Brain microvascular endothelial cell (primary cell): ENCODE data around the gene LRRC15.

Source experiments
- DNase-seq: peaks from one replicate; pipeline ENCODE4 v3.0.0-alpha.2; 2020
- H3K27ac ChIP-seq: fragments of 250-450 bp; sonication (Bioruptor Pico); 2 replicates; pipeline ENCODE4 v1.5.1; 2020; ENCODE audit warnings: mild to moderate bottlenecking, moderate library complexity
- H3K27me3 ChIP-seq: fragments of 250-450 bp; sonication (Bioruptor Pico); replicated peaks from 2 replicates; pipeline ENCODE4 v1.5.1; 2020; ENCODE audit warnings: mild to moderate bottlenecking
- H3K36me3 ChIP-seq: fragments of 250-450 bp; sonication (Bioruptor Pico); replicated peaks from 2 replicates; pipeline ENCODE4 v1.5.1; 2020; ENCODE audit warnings: mild to moderate bottlenecking
- H3K4me3 ChIP-seq: 2 replicates; pipeline ENCODE4 v1.5.1; 2011; ENCODE audit warnings: low read depth, mild to moderate bottlenecking, control low read depth, low read length, moderate library complexity
- in situ Hi-C: cut with HindIII; loops from 2 replicates; pipeline ENCODE4 v1.10.0; 2017; ENCODE audit warnings: low sequenced_read_pairs, low pct_ligation_motif_present
- TF ChIP-seq, protein P1 (sequence below): IDR thresholded peaks from 2 replicates; pipeline ENCODE4 v1.5.1; 2011; ENCODE audit warnings: low read depth, mild to moderate bottlenecking, moderate library complexity, low read length, control low read depth, inconsistent platforms; ENCODE audit errors: missing control alignments

LRRC15 gene

DNA sequence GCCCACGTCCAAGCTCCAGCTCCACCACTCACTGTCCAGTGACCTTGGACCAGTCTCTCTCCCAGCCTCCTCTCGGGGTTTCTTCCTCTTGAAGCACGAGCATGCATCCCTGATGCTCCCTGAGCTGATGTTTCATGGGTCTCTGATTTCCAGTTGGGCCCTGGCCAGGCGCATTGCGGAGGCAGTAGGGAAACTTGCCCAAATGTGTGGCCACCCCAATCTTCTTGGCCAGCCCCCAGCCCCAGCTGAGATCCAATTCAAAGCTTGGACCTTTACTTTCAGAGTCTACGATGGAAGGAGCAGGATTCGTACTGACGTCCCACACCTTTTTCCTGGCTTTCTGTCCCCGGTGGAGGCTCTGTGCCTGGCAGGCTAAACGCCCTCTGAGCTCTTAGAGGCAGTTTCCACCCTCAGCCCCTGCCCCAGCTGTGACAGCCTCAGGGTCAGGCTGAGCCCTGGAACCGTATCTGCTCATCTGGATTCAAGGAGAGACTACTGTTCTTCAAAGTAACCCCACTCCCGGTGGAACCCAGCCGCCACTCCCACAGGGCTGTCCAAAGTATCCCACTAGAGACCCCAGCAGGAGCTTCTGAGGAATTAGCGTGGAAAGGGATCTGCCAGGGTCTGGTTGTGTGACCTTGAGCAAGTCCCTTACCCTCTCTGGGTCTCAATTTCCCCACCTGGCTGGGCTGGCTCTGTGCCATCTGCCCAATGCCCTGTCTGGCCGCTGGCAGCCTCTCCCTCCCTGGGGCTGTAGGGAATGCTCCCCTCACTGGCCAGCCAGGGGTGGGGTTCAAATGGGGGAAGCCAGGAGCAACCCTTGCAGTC is 55.8 kb downstream of the LRRC15 start:
- Histone ChIP-seq H3K27me3 (peaks cover 82% of the 10 kb centered on the region), H3K27ac (no peak overlapping the region), H3K36me3 (no peaks in the 10 kb centered on the region), H3K4me3 (no peak overlapping the region)
- in situ Hi-C loops: loop anchor here (25.0 kb wide), 1 partner anchor 551 kb away; no protein-coding TSS in a partner anchor
- TF ChIP-seq, protein P1, sequence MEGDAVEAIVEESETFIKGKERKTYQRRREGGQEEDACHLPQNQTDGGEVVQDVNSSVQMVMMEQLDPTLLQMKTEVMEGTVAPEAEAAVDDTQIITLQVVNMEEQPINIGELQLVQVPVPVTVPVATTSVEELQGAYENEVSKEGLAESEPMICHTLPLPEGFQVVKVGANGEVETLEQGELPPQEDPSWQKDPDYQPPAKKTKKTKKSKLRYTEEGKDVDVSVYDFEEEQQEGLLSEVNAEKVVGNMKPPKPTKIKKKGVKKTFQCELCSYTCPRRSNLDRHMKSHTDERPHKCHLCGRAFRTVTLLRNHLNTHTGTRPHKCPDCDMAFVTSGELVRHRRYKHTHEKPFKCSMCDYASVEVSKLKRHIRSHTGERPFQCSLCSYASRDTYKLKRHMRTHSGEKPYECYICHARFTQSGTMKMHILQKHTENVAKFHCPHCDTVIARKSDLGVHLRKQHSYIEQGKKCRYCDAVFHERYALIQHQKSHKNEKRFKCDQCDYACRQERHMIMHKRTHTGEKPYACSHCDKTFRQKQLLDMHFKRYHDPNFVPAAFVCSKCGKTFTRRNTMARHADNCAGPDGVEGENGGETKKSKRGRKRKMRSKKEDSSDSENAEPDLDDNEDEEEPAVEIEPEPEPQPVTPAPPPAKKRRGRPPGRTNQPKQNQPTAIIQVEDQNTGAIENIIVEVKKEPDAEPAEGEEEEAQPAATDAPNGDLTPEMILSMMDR: peak; percentile 45
- no peak for DNase-seq

DNA sequence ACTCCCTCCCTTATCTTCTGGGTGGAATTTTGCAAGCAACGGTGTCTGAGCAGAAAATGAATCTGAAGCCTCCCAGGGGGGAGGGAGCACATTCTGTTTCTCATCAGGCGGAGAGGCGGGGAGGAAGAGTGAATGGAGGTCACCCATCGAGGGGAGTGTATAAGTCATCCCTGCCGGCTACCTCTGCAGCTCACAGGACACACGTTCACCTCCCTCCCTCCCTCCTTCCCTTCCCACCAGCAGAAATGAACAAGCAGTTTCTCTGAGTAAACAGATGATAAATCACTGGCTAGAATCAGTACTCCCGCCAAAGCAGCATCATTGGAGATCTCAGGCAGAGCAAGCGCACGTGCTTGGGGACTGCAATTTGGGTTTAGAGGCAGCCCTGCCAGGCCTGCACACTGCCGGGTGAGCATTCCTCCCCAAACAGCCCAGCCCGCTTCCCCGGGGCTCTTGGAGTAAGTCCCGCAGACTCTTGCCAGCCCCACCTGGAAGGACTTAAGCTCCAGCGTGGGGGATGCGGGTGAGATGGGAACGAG is 56.7 kb downstream of the LRRC15 start:
- H3K36me3 ChIP-seq: no peaks in the 10 kb centered on the region
- peaks cover 79% of the 10 kb centered on the region for H3K27me3 ChIP-seq
- no peak overlapping the region for H3K27ac ChIP-seq
- in situ Hi-C loops: loop anchor here (25.0 kb wide), 1 partner anchor 551 kb away; no protein-coding TSS in a partner anchor
- no peak for DNase-seq
- TF ChIP-seq, protein P1: no peak
- H3K4me3 ChIP-seq: no peak overlapping the region

DNA sequence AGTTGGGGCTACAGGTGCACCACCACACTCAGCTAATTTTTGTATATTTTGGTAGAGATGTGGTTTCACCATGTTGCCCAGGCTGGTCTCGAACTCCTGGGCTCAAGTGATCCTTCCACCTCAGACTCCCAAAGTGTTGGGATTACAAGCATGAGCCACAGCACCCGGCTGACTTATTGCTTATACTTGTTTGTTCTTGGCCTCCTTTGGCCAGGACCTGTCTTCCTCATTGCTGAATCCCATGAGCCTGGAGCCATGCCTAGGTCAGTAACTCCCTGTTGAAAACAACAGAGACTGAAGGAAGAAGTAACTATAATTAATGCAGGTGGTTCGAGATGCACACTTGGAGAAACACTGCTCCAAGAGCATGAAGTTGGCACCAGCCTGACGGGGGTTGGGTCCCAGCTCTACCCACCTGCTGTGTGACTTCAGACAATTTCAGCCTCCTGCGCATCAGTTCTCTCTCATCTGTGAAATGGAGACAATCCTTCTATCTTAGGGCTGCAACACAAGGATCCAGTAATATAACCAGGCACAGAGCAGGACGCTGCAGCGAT is 57.3 kb downstream of the LRRC15 start:
- H3K36me3 ChIP-seq: no peaks in the 10 kb centered on the region
- no peak overlapping the region for H3K4me3 ChIP-seq
- in situ Hi-C loops: loop anchor here (25.0 kb wide), 1 partner anchor 550 kb away; no protein-coding TSS in a partner anchor
- no peak overlapping the region for H3K27ac ChIP-seq
- no peak for DNase-seq
- H3K27me3 ChIP-seq: peaks cover 76% of the 10 kb centered on the region
- TF ChIP-seq, protein P1: no peak

DNA sequence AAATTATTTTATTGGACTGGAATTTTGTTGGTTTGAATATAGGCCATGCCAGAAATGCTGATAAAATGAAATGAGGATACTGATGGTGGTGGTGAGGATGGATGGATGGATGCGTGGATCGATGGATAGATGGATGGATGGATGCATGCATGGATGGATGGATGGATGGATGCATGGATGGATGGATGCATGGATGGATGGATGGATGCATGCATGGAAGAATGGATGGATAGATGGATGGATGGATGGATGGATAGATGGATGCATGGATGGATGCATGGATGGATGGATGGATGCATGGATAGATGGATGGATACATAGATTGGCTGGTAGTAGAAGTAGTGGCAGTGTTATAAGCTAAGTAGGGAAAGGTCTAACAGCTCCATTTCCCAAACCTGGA is 58.5 kb downstream of the LRRC15 start:
- in situ Hi-C loops: loop anchor here (25.0 kb wide), 1 partner anchor 549 kb away; no protein-coding TSS in a partner anchor
- H3K36me3 ChIP-seq: no peaks in the 10 kb centered on the region
- TF ChIP-seq, protein P1: no peak
- no peak overlapping the region for H3K4me3 ChIP-seq
- no peak for DNase-seq
- peaks cover 74% of the 10 kb centered on the region for H3K27me3 ChIP-seq
- H3K27ac ChIP-seq: no peak overlapping the region

DNA sequence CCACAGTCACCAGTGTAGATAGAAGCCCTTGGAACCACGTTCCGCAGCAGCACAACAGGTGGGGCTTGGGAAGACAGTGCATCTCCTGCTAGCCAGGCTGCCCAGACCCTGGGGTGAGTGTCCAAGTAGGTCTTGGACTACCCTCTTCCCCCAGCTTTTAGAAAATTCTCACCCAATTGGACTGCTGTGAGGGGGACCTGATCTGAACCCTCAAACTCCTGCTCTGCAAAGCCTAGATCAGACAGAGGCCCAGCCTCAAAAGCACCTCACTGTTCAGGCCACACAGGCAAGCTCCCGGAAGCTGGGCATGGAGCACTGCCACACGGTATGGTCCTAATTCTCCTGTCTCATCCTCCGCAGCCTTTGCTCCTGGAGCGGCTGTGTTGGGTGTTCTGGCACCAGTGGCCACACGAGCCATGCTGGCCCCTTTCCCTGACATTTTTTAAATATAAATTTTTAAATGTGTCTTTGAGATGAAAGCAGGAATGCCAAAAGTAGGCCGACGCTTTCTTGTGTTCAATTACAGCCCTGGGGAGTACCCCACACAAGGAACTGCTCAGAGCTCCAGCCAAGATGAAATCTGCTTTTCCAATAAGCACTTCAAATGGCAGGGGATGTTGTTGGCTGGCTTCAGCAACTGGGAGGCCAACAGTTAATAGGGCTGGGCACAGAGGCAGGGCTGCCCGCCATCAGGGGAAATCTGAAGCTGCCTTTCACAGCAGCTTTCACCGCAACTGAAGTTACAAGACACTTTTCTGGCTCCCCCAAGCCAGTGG is 59.3 kb downstream of the LRRC15 start:
- DNase-seq: no peak
- in situ Hi-C loops: loop anchor here (25.0 kb wide), 1 partner anchor 548 kb away; no protein-coding TSS in a partner anchor
- Histone ChIP-seq H3K36me3 (no peaks in the 10 kb centered on the region), H3K27ac (no peak overlapping the region), H3K27me3 (peaks cover 75% of the 10 kb centered on the region), H3K4me3 (no peak overlapping the region)
- TF ChIP-seq, protein P1: no peak
